ENCODE measurements around the gene TMEM62.

DNA sequence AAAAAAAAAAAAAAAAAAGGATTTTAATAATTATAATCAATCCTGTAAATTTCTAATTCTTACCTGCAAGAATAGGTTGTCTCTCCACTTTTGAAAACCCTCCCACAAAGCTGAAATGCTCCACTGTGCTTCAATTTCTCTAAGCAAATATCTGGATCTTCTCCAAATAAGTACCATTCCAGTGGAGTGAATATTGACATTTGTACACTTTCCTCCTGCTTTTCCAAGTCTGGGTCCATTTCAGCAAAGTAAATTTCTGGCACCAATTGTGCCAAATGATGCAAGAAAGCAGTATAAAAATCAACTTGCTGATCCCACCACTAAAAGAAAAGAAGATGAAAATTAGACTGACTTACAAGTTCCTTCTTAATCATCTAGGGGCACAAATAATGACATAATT, 47.5 kb upstream of the TMEM62 start:
- TF ChIP-seq, protein P1, sequence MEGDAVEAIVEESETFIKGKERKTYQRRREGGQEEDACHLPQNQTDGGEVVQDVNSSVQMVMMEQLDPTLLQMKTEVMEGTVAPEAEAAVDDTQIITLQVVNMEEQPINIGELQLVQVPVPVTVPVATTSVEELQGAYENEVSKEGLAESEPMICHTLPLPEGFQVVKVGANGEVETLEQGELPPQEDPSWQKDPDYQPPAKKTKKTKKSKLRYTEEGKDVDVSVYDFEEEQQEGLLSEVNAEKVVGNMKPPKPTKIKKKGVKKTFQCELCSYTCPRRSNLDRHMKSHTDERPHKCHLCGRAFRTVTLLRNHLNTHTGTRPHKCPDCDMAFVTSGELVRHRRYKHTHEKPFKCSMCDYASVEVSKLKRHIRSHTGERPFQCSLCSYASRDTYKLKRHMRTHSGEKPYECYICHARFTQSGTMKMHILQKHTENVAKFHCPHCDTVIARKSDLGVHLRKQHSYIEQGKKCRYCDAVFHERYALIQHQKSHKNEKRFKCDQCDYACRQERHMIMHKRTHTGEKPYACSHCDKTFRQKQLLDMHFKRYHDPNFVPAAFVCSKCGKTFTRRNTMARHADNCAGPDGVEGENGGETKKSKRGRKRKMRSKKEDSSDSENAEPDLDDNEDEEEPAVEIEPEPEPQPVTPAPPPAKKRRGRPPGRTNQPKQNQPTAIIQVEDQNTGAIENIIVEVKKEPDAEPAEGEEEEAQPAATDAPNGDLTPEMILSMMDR (conservative IDR thresholded peaks at IDR 0.05): no peak
- no peak for TF ChIP-seq ZFX (IDR thresholded peaks at IDR 0.05)
